HG02623 (cell line): ENCODE data around the gene PGAM1.
"Not testable (repeated sequence)": the region's sequence is repeated elsewhere in the genome, so short reads cannot be mapped to it uniquely, and the experiment has no call there.

Experiments
- ATAC-seq: cut with Tn5 transposase; IDR thresholded peaks from one replicate; pipeline ENCODE4 v1.9.1; 2021; ENCODE audit warnings: moderate library complexity; ENCODE audit not compliant: unreplicated experiment

Gene PGAM1

DNA sequence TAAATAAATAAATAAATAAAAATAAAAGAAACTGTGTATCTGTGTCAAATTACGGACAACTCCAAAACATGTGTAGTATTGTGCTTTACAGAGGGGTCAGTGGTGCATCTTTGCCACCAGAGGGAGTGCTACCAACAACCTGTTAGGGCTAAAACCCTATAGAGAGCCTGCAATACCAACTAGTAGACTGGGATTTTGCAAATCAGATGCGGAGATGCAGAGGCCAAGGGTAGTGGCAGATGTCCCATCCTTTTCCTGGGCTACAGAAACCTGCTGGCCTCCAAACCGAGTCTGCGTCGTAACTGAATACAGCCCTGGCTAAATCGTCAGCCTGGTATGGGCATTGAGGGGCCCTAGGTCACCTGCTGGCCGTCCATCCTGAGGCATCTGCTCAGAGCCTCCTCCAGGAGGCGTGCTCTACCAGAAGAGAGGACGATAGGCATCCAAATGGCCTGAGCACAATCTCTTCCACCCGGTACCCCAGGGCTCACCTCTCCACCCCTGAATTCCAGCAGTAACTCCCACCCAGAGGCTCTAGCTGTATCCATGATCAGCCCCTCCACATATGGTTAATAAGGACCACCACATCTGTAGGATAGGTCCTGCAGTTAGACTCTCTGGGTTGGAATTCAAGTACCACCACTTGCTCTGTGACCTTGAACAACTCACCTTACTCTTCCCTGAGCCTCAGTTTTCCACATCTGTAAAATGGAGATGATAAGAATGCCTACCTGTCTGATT, 18.6 kb upstream of the PGAM1 start:
- peak; percentile 80 for ATAC-seq

DNA sequence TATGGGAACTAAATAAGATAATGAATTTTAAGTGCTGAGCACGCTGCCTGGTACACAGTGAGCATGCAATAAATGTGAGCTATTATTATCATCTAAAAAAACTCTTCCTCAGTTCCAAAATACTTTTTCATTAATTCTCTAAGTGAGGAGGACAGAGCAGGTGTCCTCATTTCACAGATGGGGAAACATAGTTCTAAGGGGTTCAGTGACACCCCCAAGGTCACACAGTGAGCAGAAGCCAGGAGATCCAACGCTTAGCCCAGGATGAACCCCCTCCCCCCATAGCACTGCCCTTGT, 18.1 kb upstream of the PGAM1 start:
- ATAC-seq = no peak

DNA sequence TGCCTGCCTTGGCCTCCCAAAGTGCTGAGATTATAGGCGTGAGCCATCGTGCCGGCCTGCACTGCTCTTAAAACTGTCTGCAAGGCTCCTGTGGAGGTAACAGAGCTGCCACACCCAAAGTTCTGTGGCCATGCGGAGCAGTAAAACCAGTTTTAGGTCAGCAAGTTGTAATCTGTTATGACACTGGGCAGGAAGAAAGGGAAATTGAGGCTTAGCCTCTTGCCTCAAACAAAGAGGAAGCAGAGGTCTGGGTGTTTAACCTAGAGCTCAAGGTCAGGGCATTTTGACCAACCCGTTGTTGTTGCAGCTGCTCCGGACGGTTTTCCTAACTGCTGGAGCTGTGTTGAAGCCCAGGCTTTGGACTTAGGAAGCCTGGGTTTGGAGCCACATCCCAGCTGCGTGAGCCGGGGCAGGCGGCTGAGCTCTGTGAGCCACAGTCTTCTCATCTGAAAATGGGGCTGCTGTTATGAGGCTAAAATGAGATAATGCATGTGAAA, 17.4 kb upstream of the PGAM1 start:
- no peak for ATAC-seq

DNA sequence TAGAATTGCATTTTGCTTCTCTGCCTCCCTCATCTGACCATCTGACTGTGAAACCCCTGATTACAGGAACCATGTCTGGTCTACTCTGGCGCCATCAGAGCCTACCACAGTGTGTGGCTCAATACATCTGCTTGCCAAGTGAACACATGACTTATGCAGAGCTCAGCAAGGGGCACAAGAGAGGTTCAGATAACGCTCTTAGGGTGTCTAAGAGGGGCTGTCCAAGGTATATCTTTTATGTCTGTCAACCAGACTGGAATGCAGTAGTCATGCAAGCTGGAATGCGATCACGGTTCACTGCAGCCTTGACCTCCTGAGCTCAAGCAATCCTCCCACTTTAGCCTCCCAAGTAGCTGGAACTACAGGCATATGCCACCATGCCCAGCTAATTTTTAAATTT, 14.6 kb upstream of the PGAM1 start:
- no peak for ATAC-seq

DNA sequence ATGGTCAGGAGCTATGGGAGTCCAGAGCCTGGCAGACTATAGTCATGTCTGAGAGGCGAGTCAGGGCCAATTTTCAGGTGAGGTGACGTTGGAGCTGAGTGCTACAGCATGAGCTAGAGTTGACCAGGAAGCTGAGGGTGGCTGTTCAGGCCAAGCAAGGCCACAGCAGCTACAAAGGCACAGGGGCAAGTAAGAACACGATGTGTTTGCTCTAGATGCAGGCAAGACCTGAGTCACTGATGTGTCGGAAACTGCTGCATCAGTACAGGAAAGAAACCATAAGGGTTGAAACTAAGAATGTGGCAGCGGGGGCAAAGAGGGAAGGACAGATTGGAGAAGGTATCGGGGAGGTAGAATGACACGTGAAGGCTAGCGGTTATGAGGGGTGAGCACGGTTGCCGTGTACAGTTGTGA, 13.1 kb upstream of the PGAM1 start:
- no peak for ATAC-seq

DNA sequence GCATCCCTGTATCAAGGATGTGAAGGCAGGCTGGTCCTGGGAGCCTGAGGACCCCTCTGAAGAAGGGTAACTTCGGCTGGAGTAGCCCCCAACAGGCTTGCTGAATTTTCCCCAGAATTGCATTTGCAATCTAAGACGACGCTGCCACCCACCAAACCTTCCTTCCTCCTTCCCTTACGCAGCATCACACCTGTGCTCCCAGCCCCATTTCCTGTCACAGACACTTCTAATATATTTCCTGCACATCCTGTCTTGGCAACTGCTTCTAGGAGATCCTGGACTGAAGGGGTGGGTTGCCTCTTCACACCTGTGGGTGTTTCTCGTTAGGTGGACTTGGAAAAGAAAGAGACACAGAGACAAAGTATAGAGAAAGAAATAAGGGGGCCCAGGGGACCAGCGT, 9.4 kb upstream of the PGAM1 start:
- ATAC-seq = no peak

DNA sequence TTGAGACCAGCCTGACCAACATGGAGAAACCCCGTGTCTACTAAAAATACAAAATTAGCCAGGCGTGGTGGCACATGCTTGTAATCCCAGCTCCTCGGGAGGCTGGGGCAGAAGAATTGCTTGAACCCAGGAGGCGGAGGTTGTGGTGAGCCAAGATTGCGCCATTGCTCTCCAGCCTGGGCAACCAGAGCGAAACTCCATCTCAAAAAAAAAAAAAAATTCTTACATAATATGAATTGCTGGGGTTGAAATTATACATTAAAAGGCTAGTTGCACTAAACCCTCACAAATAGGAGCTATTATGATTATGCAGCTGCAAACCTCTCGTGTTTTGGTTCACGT, 2.3 kb upstream of the PGAM1 start:
- not testable (repeated sequence) for ATAC-seq

DNA sequence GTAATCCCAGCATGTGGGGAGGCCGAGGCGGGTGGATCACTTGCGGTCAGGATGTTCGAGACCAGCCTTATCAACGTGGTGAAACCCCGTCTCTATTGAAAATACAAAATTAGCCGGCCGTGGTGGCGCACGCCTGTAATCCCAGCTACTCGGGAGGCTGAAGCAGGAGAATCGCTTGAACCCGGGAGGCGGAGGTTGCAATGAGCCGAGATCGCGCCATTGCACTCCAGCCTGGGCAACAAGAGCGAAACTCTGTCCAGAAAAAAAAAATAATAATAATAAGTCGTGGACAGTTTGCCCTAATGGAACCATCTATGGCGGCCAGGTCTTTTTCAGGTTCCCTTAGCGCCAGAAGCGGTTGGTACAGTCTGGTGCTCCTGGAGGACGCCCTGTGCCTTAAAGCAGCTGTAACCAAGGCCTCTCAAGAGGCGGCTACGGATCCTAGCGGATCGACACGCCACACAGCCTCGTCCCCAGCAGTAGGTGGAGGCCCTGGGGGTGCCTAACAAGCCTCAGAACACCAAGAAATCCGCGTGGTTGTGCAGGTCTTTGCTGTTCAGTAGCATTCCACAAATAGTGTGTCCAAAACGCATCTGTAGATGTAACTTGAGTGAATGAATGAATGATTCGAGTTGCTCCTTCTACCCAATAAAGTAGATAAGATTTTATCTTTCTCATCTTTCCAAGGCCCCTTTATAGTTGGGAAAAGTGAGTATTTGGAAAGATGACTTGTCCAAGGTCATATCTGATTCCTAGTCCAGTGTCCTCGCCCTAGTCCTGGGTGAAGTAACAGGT, 982 bp downstream of the PGAM1 start:
- no peak for ATAC-seq

DNA sequence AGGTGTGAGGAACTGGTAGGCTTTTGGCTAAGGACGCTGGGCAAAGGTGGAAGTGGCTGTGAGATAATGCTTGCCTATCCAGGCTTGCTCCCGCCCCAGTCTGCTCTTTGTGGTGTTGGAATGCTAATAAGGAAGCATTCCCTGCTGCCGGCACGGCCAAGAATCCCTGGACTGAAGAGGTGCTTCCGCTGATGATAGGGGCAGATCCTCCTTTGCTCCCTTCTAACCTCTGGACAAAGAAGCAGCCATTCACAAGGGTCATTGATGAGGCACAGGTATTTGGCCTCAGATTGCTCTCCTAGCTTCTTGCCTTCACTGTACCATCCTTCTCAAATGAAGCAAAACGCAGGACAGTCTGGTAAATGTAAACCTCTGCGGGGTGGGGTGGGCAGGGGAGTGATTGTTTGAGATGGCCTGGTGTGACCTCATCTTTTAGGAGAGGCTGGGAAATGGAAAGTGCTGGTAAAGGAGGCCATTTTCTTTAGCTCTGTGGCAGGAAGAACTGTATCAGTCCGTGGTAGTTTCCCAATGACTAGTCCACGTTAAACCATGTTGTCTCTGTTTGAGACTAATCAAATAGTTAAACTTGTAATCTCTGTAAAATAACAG, 1.7 kb downstream of the PGAM1 start:
- no peak for ATAC-seq

DNA sequence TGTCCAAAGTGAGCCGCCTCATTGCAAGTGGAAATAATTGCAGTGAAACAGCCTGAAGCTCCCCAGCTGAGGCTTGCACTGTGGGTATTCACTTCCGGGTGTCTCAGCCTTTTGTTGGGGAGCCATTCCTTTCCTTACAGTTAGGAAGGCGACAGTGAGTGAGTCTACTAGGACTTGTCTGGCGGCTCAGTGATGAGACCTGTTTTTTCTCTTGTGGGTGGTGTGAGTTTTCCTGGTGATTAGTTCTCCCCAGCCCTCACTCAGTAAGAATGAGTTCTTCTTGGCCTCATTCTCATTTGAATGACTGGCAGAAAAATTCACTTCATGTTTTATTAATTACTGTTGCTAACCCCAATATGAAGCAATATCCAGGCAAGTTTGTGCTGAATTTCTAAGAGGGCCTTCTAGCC, 2.6 kb downstream of the PGAM1 start:
- no peak for ATAC-seq

DNA sequence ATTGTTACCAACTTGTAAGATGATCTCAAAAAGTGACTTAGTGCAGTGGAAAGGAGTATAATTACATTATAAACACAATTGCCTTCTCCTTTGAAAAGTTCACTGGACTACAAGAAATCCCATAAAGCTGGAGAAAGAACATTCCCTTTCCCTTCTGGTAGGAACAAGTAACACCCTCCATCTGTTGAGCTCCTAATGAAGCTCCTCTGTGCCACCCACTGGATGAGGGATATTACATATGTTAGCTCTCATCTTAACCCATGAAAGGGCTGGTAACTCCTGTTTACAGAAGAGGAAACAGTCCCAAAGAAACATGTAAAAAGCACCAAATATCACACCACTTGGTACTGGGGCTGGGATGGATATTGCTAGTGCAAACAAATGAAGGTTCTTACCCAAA, 8.1 kb downstream of the PGAM1 start:
- no peak for ATAC-seq

DNA sequence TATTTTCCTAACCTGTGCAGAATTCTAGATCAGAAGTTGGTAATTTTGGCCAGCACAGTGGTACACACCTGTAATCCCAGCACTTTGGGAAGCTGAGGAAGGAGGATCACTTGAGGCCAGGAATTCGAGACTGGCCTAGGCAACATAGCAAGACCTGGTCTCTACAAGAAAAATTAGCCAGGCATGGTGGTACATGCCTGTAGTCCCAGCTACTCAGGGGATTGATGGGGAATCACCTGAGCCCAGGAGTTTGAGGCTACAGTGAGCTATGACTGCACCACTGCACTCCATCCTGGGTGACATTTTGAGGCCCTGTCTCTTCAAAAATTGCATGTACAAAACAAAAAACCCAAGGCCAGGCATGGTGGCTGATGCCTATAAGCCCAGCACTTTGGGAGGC, 8.6 kb downstream of the PGAM1 start:
- ATAC-seq = no peak

DNA sequence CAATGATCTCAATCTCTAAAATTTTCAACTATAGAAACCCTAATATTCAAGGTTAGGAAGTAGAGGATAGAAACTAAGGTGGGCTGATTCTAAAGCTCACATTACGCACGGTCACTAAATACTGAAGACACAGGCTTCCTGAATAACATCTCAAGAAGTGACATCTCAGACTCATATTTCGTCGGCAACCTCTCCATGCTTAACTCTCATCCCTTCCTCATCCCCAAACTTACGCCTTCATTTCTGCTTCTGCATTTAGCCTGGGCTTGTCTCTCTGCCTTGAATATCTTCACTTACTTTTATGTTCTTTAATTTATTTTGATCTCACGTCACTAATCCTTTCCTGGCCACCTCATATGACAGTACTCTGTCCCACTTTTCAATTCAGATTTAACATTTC, 9.2 kb downstream of the PGAM1 start:
- no peak for ATAC-seq

DNA sequence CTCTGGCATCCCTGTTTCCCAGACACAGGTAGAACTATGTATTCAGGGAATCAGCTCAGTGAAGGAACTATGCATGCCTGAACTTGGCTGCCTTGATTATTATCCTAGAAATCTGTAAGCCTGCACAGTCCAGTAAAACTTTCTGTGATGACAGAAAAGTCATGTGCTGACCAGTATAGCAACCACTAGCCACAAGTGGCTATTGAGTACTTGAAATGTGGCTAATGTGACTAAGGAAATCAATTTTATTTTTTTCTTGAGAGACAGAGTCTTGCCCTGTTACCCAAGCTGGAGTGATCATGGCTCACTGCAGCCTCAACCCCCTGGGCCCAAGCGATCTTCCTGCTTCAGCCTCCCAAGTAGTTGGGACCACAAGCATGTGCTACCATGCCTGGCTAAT, 16.3 kb downstream of the PGAM1 start:
- ATAC-seq = no peak

DNA sequence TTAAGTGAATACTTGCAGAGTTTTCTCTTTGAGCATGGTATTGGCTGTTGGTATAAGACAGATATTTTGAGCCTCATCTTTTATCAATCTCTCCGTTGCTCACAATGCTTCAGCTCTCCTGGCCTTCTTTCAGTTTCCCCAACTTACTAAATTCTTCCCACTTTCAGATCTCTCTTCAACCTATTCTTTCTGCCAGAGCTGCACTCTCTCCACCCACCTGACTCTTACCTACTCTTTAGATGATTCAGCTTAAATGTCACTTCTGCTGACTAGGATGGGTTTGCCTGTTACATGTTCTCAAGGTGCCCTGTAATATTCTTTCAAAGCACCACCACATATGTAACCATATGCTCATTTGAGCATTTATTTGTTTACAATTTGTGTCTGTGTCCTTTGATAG, 18.2 kb downstream of the PGAM1 start:
- no peak for ATAC-seq

DNA sequence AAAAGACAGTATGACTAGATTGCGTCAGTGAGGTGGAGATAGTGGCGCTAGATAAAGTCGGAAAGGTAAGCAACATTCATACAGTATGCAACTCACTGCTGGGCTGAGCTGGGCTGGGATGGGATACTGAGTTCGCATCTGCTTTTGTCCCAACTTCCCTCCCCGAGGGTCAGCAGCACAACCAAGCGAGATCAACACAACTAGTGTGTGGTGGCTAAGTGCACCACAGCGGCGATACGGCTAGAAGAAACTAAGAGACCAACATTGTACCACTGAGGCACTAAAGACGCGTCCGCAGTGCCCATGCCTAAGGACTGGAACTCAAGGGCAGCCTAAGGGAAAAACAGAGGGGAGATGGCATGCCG, 19.3 kb downstream of the PGAM1 start:
- ATAC-seq = no peak

DNA sequence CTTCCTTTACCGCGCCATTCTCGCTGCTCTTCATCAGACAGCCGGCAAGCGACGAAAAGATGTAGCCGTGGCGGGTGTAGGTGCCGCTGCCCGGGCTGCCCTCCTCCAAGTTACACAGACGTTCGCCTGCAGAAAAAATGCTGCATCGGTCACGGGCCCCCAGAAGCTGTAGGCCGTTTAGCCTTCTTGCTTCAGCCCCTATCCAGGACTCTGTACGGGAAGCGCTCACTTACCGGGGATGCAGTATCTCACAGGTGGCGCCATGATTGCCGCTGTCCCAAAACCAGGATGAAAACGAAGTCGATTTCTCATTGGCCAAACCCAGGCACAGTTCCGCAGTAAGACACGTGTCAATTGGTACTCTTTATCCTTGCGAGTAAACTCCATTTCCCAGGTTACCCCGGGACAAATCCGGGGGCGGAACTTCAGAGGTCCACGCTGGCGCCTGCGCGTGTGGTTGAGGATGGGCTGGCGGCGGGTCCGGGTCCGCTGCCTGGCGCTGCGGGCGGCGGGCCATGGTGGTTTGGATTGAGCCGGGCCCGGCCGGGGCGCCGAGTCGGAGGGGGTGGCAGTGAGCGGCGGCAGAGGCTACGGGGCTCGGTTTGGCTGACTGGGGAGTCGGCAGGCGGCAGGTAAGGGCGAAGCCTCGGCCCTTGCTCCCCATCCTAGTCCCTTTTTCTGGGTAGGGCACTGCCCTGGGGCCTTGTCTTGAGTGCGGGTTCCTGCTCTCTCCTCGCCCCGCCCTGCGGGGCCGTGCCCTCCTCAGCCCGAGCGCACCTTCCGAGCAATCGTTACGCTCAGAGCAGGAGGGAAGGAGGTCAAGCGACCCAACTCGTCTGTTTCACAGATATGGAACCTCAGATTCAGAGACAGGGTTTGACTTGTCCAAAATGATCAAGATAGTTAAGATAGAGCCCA, 20.0 kb downstream of the PGAM1 start, which contains the start of the genes EXOSC1 and ZDHHC16:
Gene EXOSC1, minus strand, starts transcription at position 285 of the 918 bp plus-strand sequence. Its CDS starts 21 bp downstream, at position 264.
Gene ZDHHC16, plus strand, starts transcription at position 454 of the 918 bp plus-strand sequence. CDS start 5,501 bp downstream, outside the sequence.
- peak; percentile 91 for ATAC-seq

DNA sequence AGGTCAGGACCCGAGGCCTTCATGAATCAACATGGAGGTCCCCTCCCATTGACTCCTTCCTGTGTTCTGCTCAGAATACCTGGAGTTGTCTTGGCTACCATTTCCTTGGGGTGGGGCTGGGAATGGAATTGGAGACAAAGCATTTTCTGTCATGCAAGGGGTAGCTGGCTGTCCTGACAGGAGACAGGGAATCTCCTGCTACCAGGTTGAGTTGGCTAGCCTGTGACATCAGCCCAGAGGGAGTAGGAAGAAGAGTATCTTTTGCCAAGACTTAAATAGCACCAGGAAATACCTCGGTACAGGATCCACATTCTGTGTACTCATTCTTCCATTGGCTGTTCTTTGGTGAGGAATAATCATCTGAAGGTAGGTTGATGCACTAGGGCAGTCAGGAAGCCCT, 24.8 kb downstream of the PGAM1 start:
- ATAC-seq = no peak

DNA sequence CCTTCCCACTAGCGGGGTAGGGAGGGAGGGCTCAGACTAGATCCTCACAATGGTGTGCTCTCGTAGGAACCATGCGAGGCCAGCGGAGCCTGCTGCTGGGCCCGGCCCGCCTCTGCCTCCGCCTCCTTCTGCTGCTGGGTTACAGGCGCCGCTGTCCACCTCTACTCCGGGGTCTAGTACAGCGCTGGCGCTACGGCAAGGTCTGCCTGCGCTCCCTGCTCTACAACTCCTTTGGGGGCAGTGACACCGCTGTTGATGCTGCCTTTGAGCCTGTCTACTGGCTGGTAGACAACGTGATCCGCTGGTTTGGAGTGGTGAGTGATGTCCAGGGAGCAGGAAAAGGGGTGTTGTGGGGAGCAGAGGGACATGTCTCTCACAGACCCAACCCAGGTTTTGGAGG, 25.6 kb downstream of the PGAM1 start:
- ATAC-seq = no peak

DNA sequence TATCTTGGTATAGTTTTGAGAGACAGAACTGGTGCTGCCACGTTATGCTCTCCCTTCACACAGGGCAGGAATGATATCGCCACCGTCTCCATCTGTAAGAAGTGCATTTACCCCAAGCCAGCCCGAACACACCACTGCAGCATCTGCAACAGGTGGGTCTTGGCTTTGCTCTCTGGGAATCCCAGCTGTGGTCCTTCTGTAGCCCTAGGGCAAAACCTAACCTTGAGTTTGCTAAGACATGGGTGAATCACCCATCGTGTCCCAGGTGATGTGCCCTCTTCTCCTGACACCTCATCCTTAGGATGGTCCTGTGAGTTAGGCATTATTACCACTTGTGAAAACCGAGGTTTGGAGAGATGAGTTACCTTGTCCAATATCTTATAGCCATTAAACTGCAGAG, 26.4 kb downstream of the PGAM1 start:
- ATAC-seq = no peak
